IMR-90 (cell line): ENCODE data around the gene FAM163A. TPM values are rescaled to one million over a fixed set of nuclear protein-coding genes. Genes with fewer than 3 reads are reported as not detected.
A peak's percentile ranks its signal among the peaks of the same experiment; 100 is the strongest.

Experiments
- ATAC-seq: fragments of 200-7000 bp; cut with Tn5 transposase; 2 replicates; pipeline ENCODE4 v1.9.1; 2020; ENCODE audit warnings: low read depth, mild to moderate bottlenecking, moderate library complexity
- BruUV-seq: library from RNA; stranded (reverse); fragments of 400-500 nt; replicated peaks from 2 replicates; lab custom pipeline; 2021; lab: Mats Ljungman, UMichigan
- CTCF ChIA-PET: fragments of 300-600 bp; formaldehyde crosslinking; extraction: SDS; loops from one replicate; lab custom pipeline; 2021; ENCODE audit warnings: antibody characterized with exemption; lab: Yijun Ruan, JAX
- POLR2A ChIA-PET: fragments of 300-600 bp; sonication (Branson Sonifier 250); formaldehyde crosslinking; loops from one replicate; lab custom pipeline; 2022; ENCODE audit warnings: antibody characterized with exemption; ENCODE audit not compliant: unreplicated experiment; lab: Charles Lee
- DNase-seq: peaks from one replicate; pipeline ENCODE4 v3.0.0; 2013
- H2AFZ ChIP-seq: replicated peaks from 2 replicates; pipeline ENCODE3; 2013; ENCODE audit warnings: low read length, mild to moderate bottlenecking; ENCODE audit not compliant: poor library complexity
- H2AK5ac ChIP-seq: 2 replicates; pipeline ENCODE4 v1.6.1; 2013; ENCODE audit warnings: low read depth, low read length, inconsistent platforms
- H2AK9ac ChIP-seq: replicated peaks from 2 replicates; pipeline ENCODE3; 2013; ENCODE audit warnings: mild to moderate bottlenecking, low read depth, low read length, moderate library complexity; ENCODE audit not compliant: poor library complexity
- H2BK120ac ChIP-seq: 2 replicates; pipeline ENCODE4 v1.6.1; 2013; ENCODE audit warnings: low read depth, low read length, inconsistent platforms
- H2BK15ac ChIP-seq: 3 replicates; pipeline ENCODE4 v1.6.1; 2013; ENCODE audit warnings: low read depth, low read length, inconsistent platforms
- H2BK20ac ChIP-seq: 2 replicates; pipeline ENCODE4 v1.6.1; 2013; ENCODE audit warnings: low read depth, mild to moderate bottlenecking, inconsistent platforms, low read length, moderate library complexity
- H2BK5ac ChIP-seq: 2 replicates; pipeline ENCODE4 v1.6.1; 2013; ENCODE audit warnings: mild to moderate bottlenecking, low read depth, low read length, inconsistent platforms; ENCODE audit not compliant: poor library complexity, severe bottlenecking
- H3K14ac ChIP-seq: replicated peaks from 2 replicates; pipeline ENCODE4 v1.6.1; 2013; ENCODE audit warnings: low read depth, low read length, inconsistent platforms
- H3K18ac ChIP-seq: 2 replicates; pipeline ENCODE4 v1.6.1; 2013; ENCODE audit warnings: low read depth, low read length, control low read depth
- H3K23ac ChIP-seq: 2 replicates; pipeline ENCODE4 v1.6.1; 2013; ENCODE audit warnings: low read depth, low read length, inconsistent platforms
- H3K27ac ChIP-seq: 2 replicates; pipeline ENCODE4 v1.5.1; 2013; ENCODE audit warnings: mild to moderate bottlenecking, control low read depth, low read length; ENCODE audit not compliant: insufficient read depth
- H3K27me3 ChIP-seq: 2 replicates; pipeline ENCODE4 v1.6.1; 2013; ENCODE audit warnings: low read length; ENCODE audit not compliant: control insufficient read depth, insufficient read depth
- H3K36me3 ChIP-seq: 2 replicates; pipeline ENCODE4 v1.6.1; 2013; ENCODE audit warnings: low read length, mixed read lengths; ENCODE audit not compliant: control insufficient read depth, insufficient read depth
- H3K4ac ChIP-seq: 2 replicates; pipeline ENCODE4 v1.6.1; 2013; ENCODE audit warnings: low read depth, low read length, inconsistent platforms
- H3K4me1 ChIP-seq: 2 replicates; pipeline ENCODE4 v1.6.1; 2013; ENCODE audit warnings: low read length, mixed read lengths; ENCODE audit not compliant: control insufficient read depth, insufficient read depth
- H3K4me2 ChIP-seq: 2 replicates; pipeline ENCODE4 v1.6.1; 2013; ENCODE audit warnings: low read depth, mild to moderate bottlenecking, control low read depth, low read length, moderate library complexity
- H3K4me3 ChIP-seq: 2 replicates; pipeline ENCODE4 v1.5.1; 2013; ENCODE audit warnings: low read depth, mild to moderate bottlenecking, control low read depth, low read length, moderate library complexity; ENCODE audit not compliant: insufficient read depth
- H3K56ac ChIP-seq: 2 replicates; pipeline ENCODE4 v1.6.1; 2013; ENCODE audit warnings: low read length, inconsistent platforms; ENCODE audit not compliant: insufficient read depth; ENCODE audit errors: extremely low read depth
- H3K79me1 ChIP-seq, 2 experiments: 2 replicates each; pipeline ENCODE4 v1.6.1; 2013; ENCODE audit warnings: low read length in 2 of 2, inconsistent platforms in 1 of 2, low read depth in 1 of 2
- H3K9ac ChIP-seq: 2 replicates; pipeline ENCODE4 v1.6.1; 2013; ENCODE audit warnings: low read depth, low read length, control low read depth
- H3K9me1 ChIP-seq: 2 replicates; pipeline ENCODE4 v1.6.1; 2013; ENCODE audit warnings: low read length, inconsistent platforms; ENCODE audit not compliant: insufficient read depth
- H3K9me3 ChIP-seq: 2 replicates; pipeline ENCODE4 v1.6.1; 2013; ENCODE audit warnings: low read length; ENCODE audit not compliant: control insufficient read depth, insufficient read depth
- H4K20me1 ChIP-seq: 2 replicates; pipeline ENCODE4 v1.6.1; 2013; ENCODE audit warnings: low read length, inconsistent platforms; ENCODE audit not compliant: insufficient read depth
- H4K5ac ChIP-seq: 2 replicates; pipeline ENCODE4 v1.6.1; 2013; ENCODE audit warnings: mild to moderate bottlenecking, low read depth, low read length, control low read depth
- H4K8ac ChIP-seq, 2 experiments: 2 replicates each; pipeline ENCODE4 v1.6.1; 2013; ENCODE audit warnings: low read depth in 2 of 2, low read length in 2 of 2, control low read depth in 1 of 2, inconsistent platforms in 1 of 2
- H4K91ac ChIP-seq: 2 replicates; pipeline ENCODE4 v1.6.1; 2013; ENCODE audit warnings: low read depth, low read length, inconsistent platforms; ENCODE audit not compliant: insufficient read depth
- BHLHE40 ChIP-seq: fragments of 150-350 bp; IDR thresholded peaks from 2 replicates; pipeline ENCODE4 v1.6.1; 2016; ENCODE audit warnings: mild to moderate bottlenecking, low read depth, low read length
- CEBPB ChIP-seq: IDR thresholded peaks from 2 replicates; pipeline ENCODE4 v1.6.1; 2012; ENCODE audit warnings: low read depth, low read length, improper control_type of control experiment
- CHD1 ChIP-seq: IDR thresholded peaks from 2 replicates; pipeline ENCODE4 v1.6.1; 2012; ENCODE audit warnings: low read depth, low read length, improper control_type of control experiment
- CTCF ChIP-seq: conservative IDR thresholded peaks from 2 replicates; pipeline ENCODE4 v1.5.1; 2012; ENCODE audit warnings: mild to moderate bottlenecking, low read depth, low read length, improper control_type of control experiment
- ELK1 ChIP-seq: fragments of 150-350 bp; IDR thresholded peaks from 2 replicates; pipeline ENCODE4 v1.6.1; 2016; ENCODE audit warnings: low read depth, mild to moderate bottlenecking, low read length, moderate library complexity, borderline replicate concordance
- FOS ChIP-seq: fragments of 150-350 bp; IDR thresholded peaks from 2 replicates; pipeline ENCODE4 v1.6.1; 2016; ENCODE audit warnings: low read depth, low read length
- MAFK ChIP-seq: IDR thresholded peaks from 2 replicates; pipeline ENCODE4 v1.6.1; 2012; ENCODE audit warnings: low read depth, low read length, improper control_type of control experiment
- MAZ ChIP-seq: IDR thresholded peaks from 2 replicates; pipeline ENCODE4 v1.6.1; 2012; ENCODE audit warnings: low read depth, mild to moderate bottlenecking, low read length, improper control_type of control experiment, moderate library complexity, borderline replicate concordance
- NFE2L2 ChIP-seq: fragments of 150-350 bp; IDR thresholded peaks from 2 replicates; pipeline ENCODE4 v1.6.1; 2016; ENCODE audit warnings: low read depth, mild to moderate bottlenecking, low read length
- POLR2A ChIP-seq: IDR thresholded peaks from 2 replicates; pipeline ENCODE4 v1.6.1; 2012; ENCODE audit warnings: mild to moderate bottlenecking, low read depth, low read length
- RAD21 ChIP-seq: IDR thresholded peaks from 2 replicates; pipeline ENCODE4 v1.6.1; 2012; ENCODE audit warnings: low read length, improper control_type of control experiment
- RCOR1 ChIP-seq: IDR thresholded peaks from 2 replicates; pipeline ENCODE4 v1.6.1; 2012; ENCODE audit warnings: mild to moderate bottlenecking, low read length, improper control_type of control experiment; ENCODE audit not compliant: insufficient replicate concordance
- RFX5 ChIP-seq: IDR thresholded peaks from 2 replicates; pipeline ENCODE4 v1.8.0; 2012; ENCODE audit warnings: low read depth, mild to moderate bottlenecking, low read length, moderate library complexity
- USF2 ChIP-seq: fragments of 150-350 bp; IDR thresholded peaks from 2 replicates; pipeline ENCODE4 v1.6.1; 2017; ENCODE audit warnings: mild to moderate bottlenecking, antibody characterized with exemption, low read length, low read depth
- dilution Hi-C: fragments of 300-500 bp; cut with HindIII; formaldehyde crosslinking; loops from one replicate; pipeline ENCODE4 v1.14.3; 2018; ENCODE audit warnings: low sequenced_read_pairs; ENCODE audit not compliant: unreplicated experiment
- in situ Hi-C: fragments of 300-500 bp; cut with MboI; formaldehyde crosslinking; loops from 3 replicates; pipeline ENCODE4 v1.14.3; 2019; ENCODE audit warnings: low sequenced_read_pairs, inconsistent platforms, mixed read lengths
- intact Hi-C: fragments of 100-400 bp; cut with micrococcal nuclease; formaldehyde crosslinking; loops from 2 replicates; pipeline ENCODE4 v1.10.0; 2022
- polyA plus RNA-seq, 3 experiments: library from polyadenylated mRNA; depleted of rRNA; stranded (reverse); fragments of >200 nt; gene quantifications; 2 replicates each; pipeline ENCODE4 v1.2.3, GENCODE V29; 2012; ENCODE audit warnings: low replicate concordance in 1 of 3
- total RNA-seq: library from RNA; depleted of rRNA; stranded (reverse); fragments of >200 nt; gene quantifications from 2 replicates; pipeline ENCODE4 v1.2.3, GENCODE V29; 2012

The FAM163A gene
- total and polyA plus RNA-seq, 2 of the 4 experiments (the other 2 are of a cell fraction) = not detected

- Histone ChIP-seq H4K8ac (no peak overlapping the region), H2BK15ac (no peak overlapping the region), H2AK5ac (no peak overlapping the region), H2BK120ac (no peak overlapping the region), H3K4ac (no peak overlapping the region), H3K79me1 (no peaks in the 10 kb centered on the region), H3K14ac (no peak overlapping the region), H3K23ac (no peak overlapping the region), H3K9me3 (peaks cover 4% of the 10 kb centered on the region), H4K5ac (no peak overlapping the region), H2AK9ac (no peak overlapping the region), H3K27ac (no peak overlapping the region), H3K4me1 (peaks cover 7% of the 10 kb centered on the region), H3K9ac (no peak overlapping the region), H4K20me1 (no peaks in the 10 kb centered on the region), H4K91ac (no peak overlapping the region), H3K4me2 (no peak overlapping the region), H3K27me3 (peaks cover 17% of the 10 kb centered on the region), H3K18ac (no peak overlapping the region), H3K56ac (no peak overlapping the region), H3K4me3 (no peak overlapping the region), H2AFZ (no peak overlapping the region), H2BK5ac (no peak overlapping the region), H2BK20ac (no peak overlapping the region), H3K36me3 (no peaks in the 10 kb centered on the region), H3K9me1 (no peaks in the 10 kb centered on the region)
- dilution Hi-C loops = no loop called here
- CTCF ChIA-PET = no interaction called here
- intact Hi-C loops = loop anchor here (5.0 kb wide), 1 partner anchor 54 kb away; no protein-coding TSS in a partner anchor
- in situ Hi-C loops = no loop called here
- ATAC-seq = peak; percentile 56
- peak; percentile 16 for DNase-seq
- TF ChIP-seq CEBPB (no peak), MAFK (no peak), RAD21 (no peak), NFE2L2 (no peak), CHD1 (no peak), MAZ (no peak), USF2 (no peak), RCOR1 (no peak), RFX5 (no peak), CTCF (no peak), POLR2A (no peak), BHLHE40 (no peak), ELK1 (no peak), FOS (no peak)
- no TSS peak for BruUV-seq
- POLR2A ChIA-PET = no interaction called here
Observed at GRCh38 chr1:179753061-179753460, 10.0 kb downstream of the FAM163A start.
